Trophoblast cell (in vitro differentiated cells and primary cell): ENCODE data around the gene HOXC6.

ENCODE experiments used
- DNase-seq, 2 donors: peaks; one replicate each; pipeline ENCODE4 v3.0.0-alpha.2; 2016
- H2AFZ ChIP-seq: 2 replicates; pipeline ENCODE4 v1.6.1; 2013; ENCODE audit warnings: low read length, moderate library complexity, mild to moderate bottlenecking; ENCODE audit not compliant: insufficient read depth, poor library complexity
- H2AK5ac ChIP-seq: 2 replicates; pipeline ENCODE4 v1.6.1; 2013; ENCODE audit warnings: mild to moderate bottlenecking, low read length
- H2BK120ac ChIP-seq: 2 replicates; pipeline ENCODE4 v1.6.1; 2013; ENCODE audit warnings: low read length, mild to moderate bottlenecking, moderate library complexity; ENCODE audit not compliant: insufficient read depth, poor library complexity
- H2BK12ac ChIP-seq: 2 replicates; pipeline ENCODE4 v1.6.1; 2013; ENCODE audit warnings: mild to moderate bottlenecking, low read length, moderate library complexity
- H2BK5ac ChIP-seq: 2 replicates; pipeline ENCODE4 v1.6.1; 2013; ENCODE audit warnings: low read length, low read depth, moderate library complexity, mild to moderate bottlenecking; ENCODE audit not compliant: poor library complexity
- H3K14ac ChIP-seq: 2 replicates; pipeline ENCODE4 v1.6.1; 2013; ENCODE audit warnings: mild to moderate bottlenecking, low read length
- H3K18ac ChIP-seq: 2 replicates; pipeline ENCODE4 v1.6.1; 2013; ENCODE audit warnings: mild to moderate bottlenecking, low read length
- H3K23ac ChIP-seq: 2 replicates; pipeline ENCODE4 v1.6.1; 2013; ENCODE audit warnings: low read length
- H3K27ac ChIP-seq: 2 replicates; pipeline ENCODE4 v1.5.1; 2013; ENCODE audit warnings: low read depth, mild to moderate bottlenecking, inconsistent platforms, low read length, moderate library complexity
- H3K27me3 ChIP-seq: 2 replicates; pipeline ENCODE4 v1.6.1; 2013; ENCODE audit warnings: inconsistent platforms, mild to moderate bottlenecking, low read length, moderate library complexity; ENCODE audit not compliant: insufficient read depth
- H3K36me3 ChIP-seq, 2 experiments: 1 replicate in 1 of 2; 2 replicates in 1 of 2; pipeline ENCODE4 v1.6.1; 2013; ENCODE audit warnings: low read length in 2 of 2, mild to moderate bottlenecking in 2 of 2, moderate library complexity in 1 of 2; ENCODE audit not compliant: insufficient read depth in 2 of 2, control insufficient read depth in 1 of 2
- H3K4ac ChIP-seq: 2 replicates; pipeline ENCODE4 v1.6.1; 2013; ENCODE audit warnings: low read depth, mild to moderate bottlenecking, low read length, moderate library complexity
- H3K4me1 ChIP-seq, 2 experiments: 1 replicate in 1 of 2; 2 replicates in 1 of 2; pipeline ENCODE4 v1.6.1; 2013; ENCODE audit warnings: low read length in 2 of 2, mild to moderate bottlenecking in 2 of 2, moderate library complexity in 1 of 2; ENCODE audit not compliant: insufficient read depth in 2 of 2, control insufficient read depth in 1 of 2
- H3K4me2 ChIP-seq: 2 replicates; pipeline ENCODE4 v1.6.1; 2013; ENCODE audit warnings: inconsistent platforms, mild to moderate bottlenecking, low read length, moderate library complexity
- H3K4me3 ChIP-seq: 2 replicates; pipeline ENCODE4 v1.5.1; 2013; ENCODE audit warnings: mild to moderate bottlenecking, low read depth, low read length, inconsistent platforms
- H3K79me1 ChIP-seq: one replicate; pipeline ENCODE4 v1.6.1; 2013; ENCODE audit warnings: low read length
- H3K79me2 ChIP-seq: 2 replicates; pipeline ENCODE4 v1.6.1; 2013; ENCODE audit warnings: low read length, mild to moderate bottlenecking; ENCODE audit not compliant: control insufficient read depth, insufficient read depth, poor library complexity
- H3K9ac ChIP-seq: 2 replicates; pipeline ENCODE4 v1.6.1; 2013; ENCODE audit warnings: mild to moderate bottlenecking, low read length
- H3K9me3 ChIP-seq: 2 replicates; pipeline ENCODE4 v1.6.1; 2013; ENCODE audit warnings: low read depth, mild to moderate bottlenecking, control low read depth, inconsistent platforms, low read length; ENCODE audit not compliant: insufficient read depth
- H4K12ac ChIP-seq: 2 replicates; pipeline ENCODE4 v1.6.1; 2013; ENCODE audit warnings: low read depth, mild to moderate bottlenecking, low read length, moderate library complexity
- H4K8ac ChIP-seq: 2 replicates; pipeline ENCODE4 v1.6.1; 2013; ENCODE audit warnings: low read depth, mild to moderate bottlenecking, low read length, moderate library complexity
- H4K91ac ChIP-seq: one replicate; pipeline ENCODE4 v1.6.1; 2013; ENCODE audit warnings: low read depth, mild to moderate bottlenecking, low read length, moderate library complexity
- WGBS: extraction: QIAGEN DNeasy Blood & Tissue Kit; methylation state at CpG from one replicate; pipeline ENCODE4 v1.1.7; 2013; ENCODE audit warnings: missing lambda C conversion rate; ENCODE audit not compliant: insufficient read length, insufficient coverage; ENCODE audit errors: extremely low coverage; 5-methylcytosine and 5-hydroxymethylcytosine counted together

The HOXC6 gene

DNA sequence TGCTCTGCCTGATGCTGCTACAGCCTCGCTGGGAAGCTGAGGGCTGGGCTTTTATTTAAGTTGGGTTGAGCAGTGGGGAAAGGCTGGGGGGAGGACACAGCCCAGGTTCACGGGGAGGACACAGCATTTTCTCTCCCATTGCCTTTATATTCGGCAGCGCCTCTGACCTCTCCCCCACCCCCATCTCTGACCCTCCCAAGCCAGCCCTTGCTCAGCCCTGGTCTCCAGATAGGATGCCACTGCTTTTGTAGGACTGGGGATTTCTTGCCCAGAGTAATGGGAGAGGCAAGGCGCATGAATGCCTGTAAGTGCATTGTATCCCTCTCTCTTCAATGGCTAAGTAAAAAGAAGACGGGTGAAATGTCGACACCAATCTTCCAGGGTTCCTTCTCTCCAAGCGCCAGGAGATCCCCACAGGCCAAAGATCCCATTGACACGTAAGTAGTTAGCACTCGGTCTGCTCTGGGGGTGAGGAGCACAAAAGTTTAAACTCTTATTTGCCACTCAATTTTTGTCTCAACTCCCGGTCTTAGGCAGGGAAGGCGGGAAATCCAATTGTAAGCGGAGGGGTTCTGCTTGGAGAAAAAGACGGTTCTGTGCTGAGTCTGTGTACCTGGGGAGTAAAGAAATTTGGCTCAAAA, 30.0 kb downstream of the HOXC6 start:
- H3K18ac ChIP-seq: no peak overlapping the region
- H3K27ac ChIP-seq: no peak overlapping the region
- H3K27me3 ChIP-seq: peaks cover 72% of the 10 kb centered on the region
- no peak overlapping the region for H3K4me3 ChIP-seq
- no peak overlapping the region for H3K4me2 ChIP-seq
- H3K4ac ChIP-seq: no peak overlapping the region
- H4K8ac ChIP-seq: no peak overlapping the region
- H3K23ac ChIP-seq: no peak overlapping the region
- WGBS: no CpG with 5 or more reads among the region's 14 CpGs
- H2BK120ac ChIP-seq: no peak overlapping the region
- no peak overlapping the region for H2BK12ac ChIP-seq
- no peaks in the 10 kb centered on the region for H3K36me3 ChIP-seq
- no peak overlapping the region for H4K91ac ChIP-seq
- peaks cover 4 to 5% of the 10 kb centered on the region in 2 experiments for H3K4me1 ChIP-seq
- H2BK5ac ChIP-seq: no peak overlapping the region
- peaks cover 4% of the 10 kb centered on the region for H3K9me3 ChIP-seq
- H3K79me2 ChIP-seq: no peaks in the 10 kb centered on the region
- H3K14ac ChIP-seq: no peak overlapping the region
- no peak overlapping the region for H4K12ac ChIP-seq
- H3K9ac ChIP-seq: no peak overlapping the region
- DNase-seq: no peak
- no peaks in the 10 kb centered on the region for H3K79me1 ChIP-seq
- H2AK5ac ChIP-seq: no peak overlapping the region
- no peak overlapping the region for H2AFZ ChIP-seq

DNA sequence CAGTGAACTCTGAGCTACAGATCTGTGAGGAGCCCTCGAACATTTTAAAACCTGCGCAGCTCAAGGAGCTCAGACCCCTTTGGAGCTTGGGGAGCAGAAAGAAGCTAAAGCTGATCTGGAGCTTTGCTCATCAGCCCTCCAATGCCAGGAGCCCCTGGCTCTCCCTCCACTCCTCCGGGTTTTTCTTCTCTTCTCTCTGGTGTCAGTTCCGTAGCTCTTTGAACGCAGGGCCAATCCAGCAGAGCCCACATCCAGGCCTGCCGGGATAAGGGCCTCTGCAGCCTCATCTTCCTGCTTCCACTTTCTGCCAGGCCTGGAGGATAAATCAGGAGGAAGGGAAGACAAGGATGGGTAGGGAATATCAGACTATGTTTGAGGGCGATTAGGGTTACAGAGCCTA, 31.4 kb downstream of the HOXC6 start:
- Histone ChIP-seq H4K12ac (no peak overlapping the region), H3K79me2 (no peaks in the 10 kb centered on the region), H3K23ac (no peak overlapping the region), H3K36me3 (no peaks in the 10 kb centered on the region), H2AK5ac (no peak overlapping the region), H3K9me3 (peaks cover 3% of the 10 kb centered on the region), H2AFZ (no peak overlapping the region), H4K91ac (no peak overlapping the region), H3K14ac (no peak overlapping the region), H3K4ac (no peak overlapping the region), H3K27ac (no peak overlapping the region), H2BK5ac (no peak overlapping the region), H3K9ac (no peak overlapping the region), H2BK12ac (no peak overlapping the region), H2BK120ac (no peak overlapping the region), H3K27me3 (peaks cover 61% of the 10 kb centered on the region), H3K4me3 (no peak overlapping the region), H3K18ac (no peak overlapping the region), H3K4me2 (no peak overlapping the region), H4K8ac (no peak overlapping the region), H3K79me1 (no peaks in the 10 kb centered on the region), H3K4me1 (peaks cover 4 to 5% of the 10 kb centered on the region in 2 experiments)
- no CpG with 5 or more reads among the region's 7 CpGs for WGBS
- no peak for DNase-seq

DNA sequence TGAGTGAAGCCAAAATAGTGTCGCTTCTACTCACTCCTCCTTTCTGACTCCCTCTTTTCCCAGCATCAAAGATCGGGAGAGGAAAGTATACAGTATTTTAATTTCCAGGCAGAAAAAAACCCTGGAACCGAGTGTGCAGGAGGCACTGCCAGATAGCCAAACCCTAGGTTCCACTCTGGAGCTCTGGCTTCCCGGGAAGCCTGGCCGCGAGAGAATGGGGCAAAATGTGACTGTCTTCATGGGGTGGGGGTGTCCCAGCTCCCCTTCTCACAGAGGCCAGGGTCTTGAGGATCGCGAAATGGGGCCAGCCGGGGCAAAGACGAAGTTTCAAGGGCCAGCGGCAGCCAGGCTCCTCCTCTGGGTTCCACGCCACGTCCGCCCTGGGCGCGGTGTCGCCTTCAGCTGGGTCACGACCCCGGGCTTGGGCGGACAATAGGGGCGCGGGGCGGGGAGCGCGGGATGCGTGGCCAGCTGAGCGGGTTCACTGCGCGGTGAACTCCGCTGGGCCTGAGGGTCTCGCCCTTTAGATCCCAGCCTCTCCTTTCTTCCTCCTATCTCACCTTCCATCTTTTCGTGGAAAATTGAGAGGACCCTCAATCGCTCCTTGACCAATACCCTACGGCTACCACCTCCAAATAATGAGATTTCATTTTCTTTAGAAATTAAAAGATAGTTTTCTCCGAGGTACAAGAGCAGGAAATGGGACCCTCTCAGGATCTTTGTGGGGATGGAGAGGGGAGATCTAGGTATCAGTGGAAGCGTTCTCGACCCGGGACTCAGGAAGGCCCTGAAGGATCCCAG, 32.1 kb downstream of the HOXC6 start:
- no CpG with 5 or more reads among the region's 38 CpGs for WGBS

DNA sequence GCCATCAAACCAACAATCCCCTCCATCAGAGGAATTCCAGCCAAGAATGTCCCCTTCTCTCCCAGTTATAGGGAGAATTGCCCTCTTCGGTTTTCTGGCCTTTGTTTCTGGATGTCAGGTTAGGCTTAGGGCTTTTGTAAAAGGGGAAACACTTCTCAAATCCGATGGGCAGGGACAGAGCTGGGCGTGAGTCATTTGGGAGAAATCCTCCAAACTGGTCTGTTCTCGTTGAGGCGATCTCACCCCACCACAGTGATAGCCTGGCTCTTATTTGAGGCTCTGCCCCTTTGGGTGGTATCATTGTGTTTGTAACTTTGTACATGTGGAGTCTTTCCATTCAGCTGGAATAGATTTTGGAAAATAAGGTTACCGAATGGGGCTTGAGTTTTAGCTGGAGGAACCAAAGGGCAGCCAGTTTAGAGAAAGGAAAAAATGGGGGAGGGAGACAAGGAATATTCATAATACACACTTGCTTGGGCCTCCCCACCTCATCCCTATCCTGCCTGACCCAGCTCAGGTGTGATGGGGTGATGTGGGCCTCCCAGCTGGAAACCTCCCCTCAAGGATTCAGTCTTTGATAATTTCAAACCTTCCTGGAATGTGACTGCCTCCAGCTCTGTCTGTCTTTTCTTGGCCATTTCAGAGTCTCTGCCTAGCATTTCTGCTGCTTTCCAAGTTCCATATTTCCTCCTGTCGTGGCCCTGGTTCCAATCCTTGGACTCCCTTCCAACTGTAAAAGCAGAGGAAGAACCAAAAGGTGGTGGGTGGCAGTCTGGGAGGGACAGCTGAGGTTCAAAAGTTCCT, 32.9 kb downstream of the HOXC6 start:
- Histone ChIP-seq H3K18ac (no peak overlapping the region), H3K4me2 (no peak overlapping the region), H3K9me3 (peaks cover 3% of the 10 kb centered on the region), H2BK12ac (no peak overlapping the region), H3K4ac (no peak overlapping the region), H2BK120ac (no peak overlapping the region), H3K4me1 (peaks cover 4 to 5% of the 10 kb centered on the region in 2 experiments), H4K12ac (no peak overlapping the region), H3K79me2 (no peaks in the 10 kb centered on the region), H3K79me1 (no peaks in the 10 kb centered on the region), H3K23ac (no peak overlapping the region), H4K8ac (no peak overlapping the region), H3K36me3 (no peaks in the 10 kb centered on the region), H3K4me3 (no peak overlapping the region), H3K14ac (no peak overlapping the region), H2AK5ac (no peak overlapping the region), H4K91ac (no peak overlapping the region), H3K27ac (no peak overlapping the region), H3K9ac (no peak overlapping the region), H3K27me3 (peaks cover 54% of the 10 kb centered on the region), H2AFZ (no peak overlapping the region), H2BK5ac (no peak overlapping the region)
- DNase-seq: peak; percentile 40 to 64
- WGBS: no CpG with 5 or more reads among the region's 7 CpGs

More for the DNA sequence above, 32.1 kb downstream of the HOXC6 start:
- Histone ChIP-seq H3K9ac (no peak overlapping the region), H3K14ac (no peak overlapping the region), H3K23ac (no peak overlapping the region), H2BK120ac (no peak overlapping the region), H3K4me1 (peaks cover 4 to 5% of the 10 kb centered on the region in 2 experiments), H2AFZ (no peak overlapping the region), H4K12ac (no peak overlapping the region), H3K4me2 (no peak overlapping the region), H3K9me3 (peaks cover 3% of the 10 kb centered on the region), H2AK5ac (no peak overlapping the region), H3K27ac (no peak overlapping the region), H3K79me1 (no peaks in the 10 kb centered on the region), H3K27me3 (peaks cover 58% of the 10 kb centered on the region), H2BK5ac (no peak overlapping the region), H4K8ac (no peak overlapping the region), H4K91ac (no peak overlapping the region), H3K4me3 (no peak overlapping the region), H3K36me3 (no peaks in the 10 kb centered on the region), H3K4ac (no peak overlapping the region), H3K18ac (no peak overlapping the region), H3K79me2 (no peaks in the 10 kb centered on the region), H2BK12ac (no peak overlapping the region)
- DNase-seq: no peak
